OCI-LY7 (cell line): ENCODE results near the gene ZNF708.

Source experiments
- EZH2phosphoT487 ChIP-seq: fragments of 200-600 bp; sonication (generic); IDR thresholded peaks from 2 replicates; pipeline ENCODE4 v1.6.1; 2018; ENCODE audit warnings: low read depth, borderline replicate concordance, mild to moderate bottlenecking, mixed run types, antibody characterized with exemption, low read length, moderate library complexity, mixed read lengths
- TF ChIP-seq, protein P1 (sequence below): fragments of 200-600 bp; sonication (generic); conservative IDR thresholded peaks from 2 replicates; pipeline ENCODE4 v1.5.1; 2014; ENCODE audit warnings: mild to moderate bottlenecking, antibody characterized with exemption, low read length, moderate library complexity, mixed read lengths

DNA sequence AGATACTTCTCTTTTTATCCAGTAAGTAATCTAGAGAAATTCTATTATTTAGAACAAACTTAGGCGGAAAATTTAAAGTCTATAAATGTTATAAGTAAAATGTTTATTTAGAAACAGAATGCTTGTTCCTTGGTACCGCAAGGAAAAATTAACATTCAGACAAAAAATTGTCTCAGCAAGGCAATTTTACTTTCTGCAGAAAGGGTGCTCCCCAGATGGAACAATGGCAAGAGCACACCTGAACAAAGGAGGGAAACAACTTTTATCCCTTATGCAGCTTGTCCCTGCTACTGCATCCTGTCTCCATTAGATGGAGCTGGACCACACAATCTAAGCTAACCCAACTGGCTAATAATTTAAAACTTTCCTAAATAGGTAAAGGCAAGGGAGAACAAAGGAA is 6.5 kb upstream of the ZNF708 start:
- TF ChIP-seq, protein P1, sequence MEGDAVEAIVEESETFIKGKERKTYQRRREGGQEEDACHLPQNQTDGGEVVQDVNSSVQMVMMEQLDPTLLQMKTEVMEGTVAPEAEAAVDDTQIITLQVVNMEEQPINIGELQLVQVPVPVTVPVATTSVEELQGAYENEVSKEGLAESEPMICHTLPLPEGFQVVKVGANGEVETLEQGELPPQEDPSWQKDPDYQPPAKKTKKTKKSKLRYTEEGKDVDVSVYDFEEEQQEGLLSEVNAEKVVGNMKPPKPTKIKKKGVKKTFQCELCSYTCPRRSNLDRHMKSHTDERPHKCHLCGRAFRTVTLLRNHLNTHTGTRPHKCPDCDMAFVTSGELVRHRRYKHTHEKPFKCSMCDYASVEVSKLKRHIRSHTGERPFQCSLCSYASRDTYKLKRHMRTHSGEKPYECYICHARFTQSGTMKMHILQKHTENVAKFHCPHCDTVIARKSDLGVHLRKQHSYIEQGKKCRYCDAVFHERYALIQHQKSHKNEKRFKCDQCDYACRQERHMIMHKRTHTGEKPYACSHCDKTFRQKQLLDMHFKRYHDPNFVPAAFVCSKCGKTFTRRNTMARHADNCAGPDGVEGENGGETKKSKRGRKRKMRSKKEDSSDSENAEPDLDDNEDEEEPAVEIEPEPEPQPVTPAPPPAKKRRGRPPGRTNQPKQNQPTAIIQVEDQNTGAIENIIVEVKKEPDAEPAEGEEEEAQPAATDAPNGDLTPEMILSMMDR, result no peak
- TF ChIP-seq EZH2phosphoT487, result no peak
